ENCODE data around the gene SH3BGRL2. TPM values are rescaled to one million over a fixed set of nuclear protein-coding genes. Genes with fewer than 3 reads are reported as not detected.

Gene SH3BGRL2
- total and polyA plus RNA-seq, 2 experiments from 2014 or later: 8.4 to 24.5 TPM

DNA sequence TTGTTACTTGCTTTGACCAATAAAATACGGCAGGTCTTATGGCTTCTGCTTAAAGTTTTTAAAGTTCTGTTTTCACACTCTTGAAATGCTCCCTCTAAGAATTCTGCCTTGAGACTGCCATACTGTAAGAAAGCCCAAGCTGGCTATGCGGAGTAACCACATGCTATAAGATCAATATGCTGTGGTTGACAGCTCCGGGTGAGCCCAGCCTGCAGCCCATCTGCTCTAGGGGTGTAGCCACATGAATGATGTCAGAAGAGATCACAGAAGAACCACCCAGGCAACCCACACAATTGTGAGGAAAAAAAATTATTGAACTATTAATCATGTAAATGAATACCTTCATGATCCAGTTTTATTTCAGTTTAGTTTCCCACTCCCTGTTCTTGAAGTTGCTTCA lies 26.1 kb upstream of the SH3BGRL2 start:
- ATAC-seq: no peak
- no peaks in the 10 kb centered on the region for H3K4me1 ChIP-seq (ENCODE audit: insufficient read depth)
- Mint-ChIP-seq H3K27ac (no peak overlapping the region), H3K9me3 (no peaks in the 10 kb centered on the region), H3K4me3 (no peak overlapping the region), H3K36me3 (ENCODE audit: low read depth) (no peaks in the 10 kb centered on the region), H3K4me1 (no peaks in the 10 kb centered on the region), H3K27me3 (ENCODE audit: insufficient read depth, low read depth, poor library complexity) (no peaks in the 10 kb centered on the region)
- H3K4me2 ChIP-seq: no peak overlapping the region
- no peak for DNase-seq (ENCODE audit: low spot score)
- no peaks in the 10 kb centered on the region for H3K36me3 ChIP-seq (ENCODE audit: insufficient read depth)
- no peak overlapping the region for H3K27ac ChIP-seq (ENCODE audit: low read depth)
- H3K4me3 ChIP-seq: no peak overlapping the region
- H2AFZ ChIP-seq: no peak overlapping the region
- no peaks in the 10 kb centered on the region for H3F3A ChIP-seq (replicated peaks; ENCODE audit: low read depth)
- no peaks in the 10 kb centered on the region for H3K27me3 ChIP-seq (ENCODE audit: insufficient read depth)
- H3K9me2 ChIP-seq (ENCODE audit: insufficient read depth): no peaks in the 10 kb centered on the region
- H3K79me2 ChIP-seq (replicated peaks; ENCODE audit: insufficient read depth): no peaks in the 10 kb centered on the region
- TF ChIP-seq STAT1 (IDR thresholded peaks at IDR 0.05; ENCODE audit: unreplicated experiment) (no peak), POLR2AphosphoS5 (IDR thresholded peaks at IDR 0.05; ENCODE audit: low read depth) (no peak), EZH2 (IDR thresholded peaks at IDR 0.05; ENCODE audit: low read depth, unreplicated experiment) (no peak), ZNF331 (CRISPR knock-in tag; IDR thresholded peaks at IDR 0.05; ENCODE audit: low read depth) (no peak), ZNF114 (CRISPR knock-in tag; IDR thresholded peaks at IDR 0.05) (no peak), CREB1 (CRISPR knock-in tag; IDR thresholded peaks at IDR 0.05; ENCODE audit: low read depth) (no peak), REST (IDR thresholded peaks at IDR 0.05; ENCODE audit: unreplicated experiment) (no peak), JUNB (IDR thresholded peaks at IDR 0.05; ENCODE audit: unreplicated experiment) (no peak), NANOG (IDR thresholded peaks at IDR 0.05; ENCODE audit: borderline replicate concordance) (no peak)
- TF ChIP-seq, protein P1, sequence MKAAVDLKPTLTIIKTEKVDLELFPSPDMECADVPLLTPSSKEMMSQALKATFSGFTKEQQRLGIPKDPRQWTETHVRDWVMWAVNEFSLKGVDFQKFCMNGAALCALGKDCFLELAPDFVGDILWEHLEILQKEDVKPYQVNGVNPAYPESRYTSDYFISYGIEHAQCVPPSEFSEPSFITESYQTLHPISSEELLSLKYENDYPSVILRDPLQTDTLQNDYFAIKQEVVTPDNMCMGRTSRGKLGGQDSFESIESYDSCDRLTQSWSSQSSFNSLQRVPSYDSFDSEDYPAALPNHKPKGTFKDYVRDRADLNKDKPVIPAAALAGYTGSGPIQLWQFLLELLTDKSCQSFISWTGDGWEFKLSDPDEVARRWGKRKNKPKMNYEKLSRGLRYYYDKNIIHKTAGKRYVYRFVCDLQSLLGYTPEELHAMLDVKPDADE (IDR thresholded peaks at IDR 0.05): no peak
- TF ChIP-seq, protein P2, sequence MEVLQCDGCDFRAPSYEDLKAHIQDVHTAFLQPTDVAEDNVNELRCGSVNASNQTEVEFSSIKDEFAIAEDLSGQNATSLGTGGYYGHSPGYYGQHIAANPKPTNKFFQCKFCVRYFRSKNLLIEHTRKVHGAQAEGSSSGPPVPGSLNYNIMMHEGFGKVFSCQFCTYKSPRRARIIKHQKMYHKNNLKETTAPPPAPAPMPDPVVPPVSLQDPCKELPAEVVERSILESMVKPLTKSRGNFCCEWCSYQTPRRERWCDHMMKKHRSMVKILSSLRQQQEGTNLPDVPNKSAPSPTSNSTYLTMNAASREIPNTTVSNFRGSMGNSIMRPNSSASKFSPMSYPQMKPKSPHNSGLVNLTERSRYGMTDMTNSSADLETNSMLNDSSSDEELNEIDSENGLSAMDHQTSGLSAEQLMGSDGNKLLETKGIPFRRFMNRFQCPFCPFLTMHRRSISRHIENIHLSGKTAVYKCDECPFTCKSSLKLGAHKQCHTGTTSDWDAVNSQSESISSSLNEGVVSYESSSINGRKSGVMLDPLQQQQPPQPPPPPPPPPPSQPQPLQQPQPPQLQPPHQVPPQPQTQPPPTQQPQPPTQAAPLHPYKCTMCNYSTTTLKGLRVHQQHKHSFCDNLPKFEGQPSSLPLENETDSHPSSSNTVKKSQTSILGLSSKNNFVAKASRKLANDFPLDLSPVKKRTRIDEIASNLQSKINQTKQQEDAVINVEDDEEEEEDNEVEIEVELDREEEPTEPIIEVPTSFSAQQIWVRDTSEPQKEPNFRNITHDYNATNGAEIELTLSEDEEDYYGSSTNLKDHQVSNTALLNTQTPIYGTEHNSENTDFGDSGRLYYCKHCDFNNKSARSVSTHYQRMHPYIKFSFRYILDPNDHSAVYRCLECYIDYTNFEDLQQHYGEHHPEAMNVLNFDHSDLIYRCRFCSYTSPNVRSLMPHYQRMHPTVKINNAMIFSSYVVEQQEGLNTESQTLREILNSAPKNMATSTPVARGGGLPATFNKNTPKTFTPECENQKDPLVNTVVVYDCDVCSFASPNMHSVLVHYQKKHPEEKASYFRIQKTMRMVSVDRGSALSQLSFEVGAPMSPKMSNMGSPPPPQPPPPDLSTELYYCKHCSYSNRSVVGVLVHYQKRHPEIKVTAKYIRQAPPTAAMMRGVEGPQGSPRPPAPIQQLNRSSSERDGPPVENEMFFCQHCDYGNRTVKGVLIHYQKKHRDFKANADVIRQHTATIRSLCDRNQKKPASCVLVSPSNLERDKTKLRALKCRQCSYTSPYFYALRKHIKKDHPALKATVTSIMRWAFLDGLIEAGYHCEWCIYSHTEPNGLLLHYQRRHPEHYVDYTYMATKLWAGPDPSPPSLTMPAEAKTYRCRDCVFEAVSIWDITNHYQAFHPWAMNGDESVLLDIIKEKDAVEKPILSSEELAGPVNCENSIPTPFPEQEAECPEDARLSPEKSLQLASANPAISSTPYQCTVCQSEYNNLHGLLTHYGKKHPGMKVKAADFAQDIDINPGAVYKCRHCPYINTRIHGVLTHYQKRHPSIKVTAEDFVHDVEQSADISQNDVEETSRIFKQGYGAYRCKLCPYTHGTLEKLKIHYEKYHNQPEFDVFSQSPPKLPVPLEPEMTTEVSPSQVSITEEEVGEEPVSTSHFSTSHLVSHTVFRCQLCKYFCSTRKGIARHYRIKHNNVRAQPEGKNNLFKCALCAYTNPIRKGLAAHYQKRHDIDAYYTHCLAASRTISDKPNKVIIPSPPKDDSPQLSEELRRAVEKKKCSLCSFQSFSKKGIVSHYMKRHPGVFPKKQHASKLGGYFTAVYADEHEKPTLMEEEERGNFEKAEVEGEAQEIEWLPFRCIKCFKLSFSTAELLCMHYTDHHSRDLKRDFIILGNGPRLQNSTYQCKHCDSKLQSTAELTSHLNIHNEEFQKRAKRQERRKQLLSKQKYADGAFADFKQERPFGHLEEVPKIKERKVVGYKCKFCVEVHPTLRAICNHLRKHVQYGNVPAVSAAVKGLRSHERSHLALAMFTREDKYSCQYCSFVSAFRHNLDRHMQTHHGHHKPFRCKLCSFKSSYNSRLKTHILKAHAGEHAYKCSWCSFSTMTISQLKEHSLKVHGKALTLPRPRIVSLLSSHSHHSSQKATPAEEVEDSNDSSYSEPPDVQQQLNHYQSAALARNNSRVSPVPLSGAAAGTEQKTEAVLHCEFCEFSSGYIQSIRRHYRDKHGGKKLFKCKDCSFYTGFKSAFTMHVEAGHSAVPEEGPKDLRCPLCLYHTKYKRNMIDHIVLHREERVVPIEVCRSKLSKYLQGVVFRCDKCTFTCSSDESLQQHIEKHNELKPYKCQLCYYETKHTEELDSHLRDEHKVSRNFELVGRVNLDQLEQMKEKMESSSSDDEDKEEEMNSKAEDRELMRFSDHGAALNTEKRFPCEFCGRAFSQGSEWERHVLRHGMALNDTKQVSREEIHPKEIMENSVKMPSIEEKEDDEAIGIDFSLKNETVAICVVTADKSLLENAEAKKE (CRISPR knock-in tag; IDR thresholded peaks at IDR 0.05): no peak
- TF ChIP-seq, protein P3, sequence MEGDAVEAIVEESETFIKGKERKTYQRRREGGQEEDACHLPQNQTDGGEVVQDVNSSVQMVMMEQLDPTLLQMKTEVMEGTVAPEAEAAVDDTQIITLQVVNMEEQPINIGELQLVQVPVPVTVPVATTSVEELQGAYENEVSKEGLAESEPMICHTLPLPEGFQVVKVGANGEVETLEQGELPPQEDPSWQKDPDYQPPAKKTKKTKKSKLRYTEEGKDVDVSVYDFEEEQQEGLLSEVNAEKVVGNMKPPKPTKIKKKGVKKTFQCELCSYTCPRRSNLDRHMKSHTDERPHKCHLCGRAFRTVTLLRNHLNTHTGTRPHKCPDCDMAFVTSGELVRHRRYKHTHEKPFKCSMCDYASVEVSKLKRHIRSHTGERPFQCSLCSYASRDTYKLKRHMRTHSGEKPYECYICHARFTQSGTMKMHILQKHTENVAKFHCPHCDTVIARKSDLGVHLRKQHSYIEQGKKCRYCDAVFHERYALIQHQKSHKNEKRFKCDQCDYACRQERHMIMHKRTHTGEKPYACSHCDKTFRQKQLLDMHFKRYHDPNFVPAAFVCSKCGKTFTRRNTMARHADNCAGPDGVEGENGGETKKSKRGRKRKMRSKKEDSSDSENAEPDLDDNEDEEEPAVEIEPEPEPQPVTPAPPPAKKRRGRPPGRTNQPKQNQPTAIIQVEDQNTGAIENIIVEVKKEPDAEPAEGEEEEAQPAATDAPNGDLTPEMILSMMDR (conservative IDR thresholded peaks at IDR 0.05; ENCODE audit: low read depth in 2 of 2): no peak
- H4K20me1 ChIP-seq (replicated peaks; ENCODE audit: insufficient read depth): no peaks in the 10 kb centered on the region
